HepG2 (cell line): ENCODE measurements around the gene CLEC16A. TPM values are rescaled to one million over a fixed set of nuclear protein-coding genes. Genes with fewer than 3 reads are reported as not detected.

Experiments
- ATAC-seq: fragments of 200-7000 bp; cut with Tn5 transposase; 3 replicates; pipeline ENCODE4 v1.9.1; 2020; ENCODE audit warnings: mild to moderate bottlenecking, moderate library complexity
- BruUV-seq: library from RNA; stranded (reverse); fragments of 400-500 nt; replicated peaks from 2 replicates; lab custom pipeline; 2021; lab: Mats Ljungman, UMichigan
- CTCF ChIA-PET: fragments of 300-600 bp; formaldehyde crosslinking; extraction: SDS; loops from one replicate; lab custom pipeline; 2021; ENCODE audit warnings: low total read pairs, inconsistent platforms, low intra/inter-chr PET ratio; lab: Yijun Ruan, JAX
- POLR2A ChIA-PET: fragments of 350-600 bp; sonication (Branson Sonifier 250); formaldehyde crosslinking; loops from one replicate; lab custom pipeline; 2020; ENCODE audit warnings: antibody characterized with exemption, inconsistent platforms; lab: Yijun Ruan, JAX
- DNase-seq: peaks from one replicate; pipeline ENCODE4 v3.0.0-alpha.2; 2015; ENCODE audit warnings: low spot score
- FAIRE-seq: peaks from 3 replicates; lab custom pipeline; 2011; peaks lifted over from hg19 to GRCh38; lab: Jason Lieb, UNC
- H2AFZ ChIP-seq: one replicate; pipeline ENCODE4 v1.6.1; 2011; ENCODE audit warnings: low read length, inconsistent platforms
- H3K27ac ChIP-seq: fragments of 300-600 bp; 3 replicates; pipeline ENCODE4 v1.8.0; 2011; ENCODE audit warnings: mixed run types, mild to moderate bottlenecking, mixed read lengths, low read length, inconsistent platforms; ENCODE audit not compliant: insufficient read depth; ENCODE audit errors: extremely low read length
- H3K27me3 ChIP-seq, 2 experiments: fragments of 200-600 bp in 1 of 2; 2 replicates in 1 of 2; 3 replicates in 1 of 2; pipeline versions ENCODE4 v1.6.0 to v1.8.0; 2011; ENCODE audit warnings: low read length in 2 of 2, mild to moderate bottlenecking in 2 of 2, moderate library complexity in 2 of 2, inconsistent platforms in 1 of 2; ENCODE audit not compliant: insufficient read depth in 2 of 2, control insufficient read depth in 1 of 2
- H3K36me3 ChIP-seq, 2 experiments: fragments of 200-600 bp in 1 of 2; replicated peaks in 1 of 2; 2 replicates in 1 of 2; 3 replicates in 1 of 2; pipeline versions ENCODE4 v1.5.1 to v1.8.0; 2011; ENCODE audit warnings: low read length in 2 of 2, inconsistent platforms in 1 of 2; ENCODE audit not compliant: insufficient read depth in 2 of 2, control insufficient read depth in 1 of 2
- H3K4me1 ChIP-seq: 2 replicates; pipeline ENCODE4 v1.5.1; 2012; ENCODE audit warnings: low read length, inconsistent platforms; ENCODE audit not compliant: insufficient read depth
- H3K4me2 ChIP-seq: 2 replicates; pipeline ENCODE4 v1.6.0; 2011; ENCODE audit warnings: low read depth, low read length, inconsistent platforms
- H3K4me3 ChIP-seq, 3 experiments: fragments of 200-600 bp in 1 of 3; sonication (generic), shearing (Covaris generic) in 1 of 3; replicated peaks in 1 of 3; 2 replicates each; pipeline ENCODE4 v1.5.1; 2011 to 2016; ENCODE audit warnings: low read length in 3 of 3, inconsistent platforms in 2 of 3, low read depth in 2 of 3, mild to moderate bottlenecking in 2 of 3, control low read depth in 1 of 3, mixed read lengths in 1 of 3; ENCODE audit not compliant: insufficient read depth in 1 of 3
- H3K79me2 ChIP-seq: one replicate; pipeline ENCODE4 v1.6.1; 2011; ENCODE audit warnings: low read length, inconsistent platforms; ENCODE audit not compliant: insufficient read depth
- H3K9ac ChIP-seq: 2 replicates; pipeline ENCODE4 v1.6.0; 2011; ENCODE audit warnings: mild to moderate bottlenecking, low read depth, low read length, inconsistent platforms; ENCODE audit not compliant: insufficient read depth
- H3K9me3 ChIP-seq: 2 replicates; pipeline ENCODE4 v1.5.1; 2012; ENCODE audit warnings: mild to moderate bottlenecking, low read length
- H4K20me1 ChIP-seq: 2 replicates; pipeline ENCODE4 v1.6.0; 2011; ENCODE audit warnings: inconsistent platforms, mild to moderate bottlenecking, low read length, moderate library complexity; ENCODE audit not compliant: insufficient read depth
- ATF1 ChIP-seq: IDR thresholded peaks from 2 replicates; pipeline ENCODE4 v1.6.1; 2016; ENCODE audit warnings: mild to moderate bottlenecking, control low read depth
- KDM4B ChIP-seq: sonication (generic); formaldehyde crosslinking; IDR thresholded peaks from 2 replicates; pipeline ENCODE4 v1.4.0; 2020; ENCODE audit warnings: missing genetic modification reagents
- MAFF ChIP-seq: IDR thresholded peaks from 2 replicates; pipeline ENCODE4 v1.6.1; 2011; ENCODE audit warnings: low read depth, low read length, improper control_type of control experiment
- MAFK ChIP-seq, 2 experiments: IDR thresholded peaks in 1 of 2; conservative IDR thresholded peaks in 1 of 2; 2 replicates each; pipeline ENCODE4 v1.6.1; 2011; ENCODE audit warnings: improper control_type of control experiment in 2 of 2, low read length in 2 of 2
- SMC3 ChIP-seq: IDR thresholded peaks from 2 replicates; pipeline ENCODE4 v1.6.1; 2011; ENCODE audit warnings: low read length, improper control_type of control experiment
- ZNF143 ChIP-seq: sonication (generic); formaldehyde crosslinking; IDR thresholded peaks from 2 replicates; pipeline ENCODE4 v1.4.0; 2020; ENCODE audit warnings: missing genetic modification reagents
- ZNF180 ChIP-seq: sonication (generic); formaldehyde crosslinking; IDR thresholded peaks from 2 replicates; pipeline ENCODE4 v1.4.0; 2020; ENCODE audit warnings: low read depth, missing genetic modification reagents, borderline replicate concordance
- ZNF547 ChIP-seq: sonication (generic); formaldehyde crosslinking; IDR thresholded peaks from 2 replicates; pipeline ENCODE4 v1.5.1; 2020; ENCODE audit warnings: mild to moderate bottlenecking, missing genetic modification reagents
- ZNF577 ChIP-seq: sonication (generic); formaldehyde crosslinking; IDR thresholded peaks from 2 replicates; pipeline ENCODE4 v1.4.0; 2020; ENCODE audit warnings: mild to moderate bottlenecking, low read depth, missing genetic modification reagents, borderline replicate concordance
- ZNF589 ChIP-seq: sonication (generic); formaldehyde crosslinking; conservative IDR thresholded peaks from 2 replicates; pipeline ENCODE4 v1.8.0; 2022; ENCODE audit warnings: mild to moderate bottlenecking, moderate library complexity, missing genetic modification reagents
- WGBS: methylation state at CpG from one replicate; pipeline ENCODE4 v1.1.6; 2017; ENCODE audit warnings: low lambda C conversion rate; 5-methylcytosine and 5-hydroxymethylcytosine counted together
- in situ Hi-C: cut with HindIII; loops from 2 replicates; pipeline ENCODE4 v1.10.0; 2017; ENCODE audit warnings: low pct_unique_long_range_greater_than_20kb; ENCODE audit not compliant: extremely low pct_ligation_motif_present
- intact Hi-C: fragments of 100-400 bp; cut with micrococcal nuclease; formaldehyde crosslinking; loops from one replicate; pipeline ENCODE4 v1.10.0; 2022; ENCODE audit not compliant: unreplicated experiment
- polyA plus RNA-seq, 8 experiments: library from polyadenylated mRNA; depleted of rRNA in 3 of 8; stranded (reverse) in 7 of 8; unstranded in 1 of 8; fragments of >200 nt; fragmentation: Illumina TruSeq in 4 of 8; extraction: Trizol in 4 of 8; gene quantifications; 2 replicates each; pipeline versions ENCODE4 v1.2.1 to v1.2.3, GENCODE V29; 2011 to 2016; ENCODE audit warnings: low read depth in 4 of 8, missing spikeins in 1 of 8, mixed read lengths in 1 of 8; ENCODE audit not compliant: insufficient read depth in 1 of 8
- total RNA-seq, 5 experiments: library from RNA; depleted of rRNA; stranded (reverse); fragments of >200 nt; fragmentation: Illumina TruSeq; extraction: Trizol; gene quantifications; 2 replicates each; pipeline ENCODE4 v1.2.3, GENCODE V29; 2016; ENCODE audit warnings: low read depth in 1 of 5
- TF ChIP-seq, protein P1 (sequence below): sonication (generic); formaldehyde crosslinking; IDR thresholded peaks from 2 replicates; pipeline ENCODE4 v1.8.0; 2022; ENCODE audit warnings: missing genetic modification reagents, mild to moderate bottlenecking, inconsistent platforms, borderline replicate concordance
- TF ChIP-seq, protein P2 (sequence below): sonication (generic); formaldehyde crosslinking; IDR thresholded peaks from 2 replicates; pipeline ENCODE4 v1.8.0; 2022; ENCODE audit warnings: mild to moderate bottlenecking, missing genetic modification reagents, moderate library complexity
- TF ChIP-seq, protein P3 (sequence below): sonication (generic); formaldehyde crosslinking; IDR thresholded peaks from 2 replicates; pipeline ENCODE4 v1.5.1; 2020; ENCODE audit warnings: missing genetic modification reagents, mild to moderate bottlenecking, borderline replicate concordance

The CLEC16A gene
- total and polyA plus RNA-seq, 2 of the 13 experiments (the other 11 are each of a cell fraction or from before 2014, with no cell fraction given): 8.5 to 10.3 TPM

DNA sequence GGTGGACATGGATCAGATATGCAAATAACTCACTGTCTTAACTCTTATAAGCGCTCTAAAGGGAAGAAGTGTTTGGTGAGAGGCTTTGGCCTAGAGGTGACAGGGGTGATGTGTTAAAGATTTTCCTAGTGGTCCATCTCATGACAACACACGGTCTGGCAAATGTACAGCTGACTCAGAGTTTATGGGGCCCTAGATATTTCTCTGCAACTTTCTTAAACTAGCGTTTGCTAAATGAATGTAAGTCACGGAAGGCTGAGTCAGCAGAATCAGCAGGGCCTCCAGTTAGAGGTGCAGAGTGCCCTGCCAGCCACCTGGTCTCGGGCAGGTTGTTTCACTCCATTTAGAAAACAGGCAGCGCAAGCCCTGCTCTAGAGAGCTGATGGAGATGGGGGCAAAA, 40.1 kb downstream of the CLEC16A start:
- TF ChIP-seq ZNF143 (CRISPR knock-in tag): no peak
- TF ChIP-seq MAFF: peak; percentile 99
- TF ChIP-seq MAFK (conservative IDR thresholded peaks at IDR 0.05 in 1 of 2, IDR thresholded peaks at IDR 0.05 in 1 of 2; ENCODE audit: low read length in 2 of 2): peak; percentile 99 to 100
- TF ChIP-seq, protein P1, sequence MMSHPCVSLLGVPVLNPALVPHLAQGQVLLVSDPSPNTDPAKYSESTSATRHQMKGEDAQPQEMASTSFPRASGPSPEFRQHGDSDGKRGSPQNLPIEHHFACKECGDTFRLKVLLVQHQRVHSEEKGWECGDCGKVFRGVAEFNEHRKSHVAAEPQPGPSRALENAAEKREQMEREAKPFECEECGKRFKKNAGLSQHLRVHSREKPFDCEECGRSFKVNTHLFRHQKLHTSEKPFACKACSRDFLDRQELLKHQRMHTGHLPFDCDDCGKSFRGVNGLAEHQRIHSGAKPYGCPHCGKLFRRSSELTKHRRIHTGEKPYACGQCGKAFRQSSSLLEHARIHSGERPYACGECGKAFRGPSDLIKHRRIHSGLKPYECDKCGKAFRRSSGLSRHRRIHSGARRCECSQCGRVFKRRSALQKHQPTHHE (CRISPR knock-in tag): no peak
- Histone ChIP-seq H3K36me3 (peaks cover 3 to 8% of the 10 kb centered on the region in 2 experiments; a peak in 1 of 5 replicates), H3K27ac (no peak overlapping the region), H3K79me2 (no peaks in the 10 kb centered on the region), H3K9ac (no peak overlapping the region), H3K4me3 (no peak overlapping the region), H3K27me3 (no peaks in the 10 kb centered on the region), H3K4me1 (peaks cover 14% of the 10 kb centered on the region), H3K9me3 (no peaks in the 10 kb centered on the region), H3K4me2 (no peak overlapping the region), H2AFZ (no peak overlapping the region), H4K20me1 (no peaks in the 10 kb centered on the region)
- WGBS: 96% methylated on average over 6 of the region's 6 CpGs
- ATAC-seq (no peak), DNase-seq (no peak), FAIRE-seq (no peak)
- ChIA-PET POLR2A (interaction anchor here (2.2 kb wide), 1 partner anchor 271 kb away, joined by 10 read pairs; the partner anchor contains the start of gene SOCS1), CTCF (no interaction called here)
- in situ Hi-C loops: no loop called here
- intact Hi-C loops: no loop called here
- BruUV-seq: no TSS peak

DNA sequence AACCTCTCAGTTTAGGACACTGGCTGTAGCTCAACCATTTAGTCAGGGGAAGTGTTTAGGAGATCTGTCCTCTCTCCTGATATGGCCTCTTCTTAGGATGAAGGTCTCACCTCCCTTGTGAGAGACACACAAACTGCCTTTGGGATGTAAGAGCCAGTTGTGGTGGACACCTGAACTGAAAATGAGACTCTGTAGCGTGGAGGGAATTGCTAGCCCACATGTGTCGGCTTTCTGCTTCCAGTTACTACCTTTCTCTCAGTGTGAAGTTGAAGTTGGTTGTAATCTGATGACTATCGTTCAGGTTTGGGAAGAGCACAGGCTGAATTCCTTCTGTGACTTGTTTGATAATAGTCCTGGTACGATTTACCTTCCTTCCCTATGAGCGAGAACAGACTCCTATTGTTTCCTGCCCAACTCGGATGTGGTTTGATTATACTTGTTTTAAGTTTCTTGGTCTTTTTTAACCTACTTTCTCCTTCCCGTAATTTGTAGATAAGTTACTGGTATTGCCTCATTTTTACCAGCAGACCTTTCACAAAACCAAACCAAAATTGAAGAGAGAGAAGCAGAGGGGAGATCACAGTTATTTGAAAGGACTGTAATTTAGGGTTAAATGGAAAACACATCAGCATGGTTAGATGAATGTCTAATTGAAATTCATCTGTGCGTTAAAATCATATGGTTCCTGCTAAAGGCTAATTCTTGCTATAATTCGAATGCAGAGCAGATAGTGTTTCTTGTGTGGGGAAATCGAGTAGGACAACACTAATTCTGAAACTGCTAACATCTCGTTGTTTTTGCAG, 43.2 kb downstream of the CLEC16A start:
- in situ Hi-C loops: no loop called here
- Histone ChIP-seq H4K20me1 (no peaks in the 10 kb centered on the region), H3K27ac (no peak overlapping the region), H3K36me3 (peaks cover 5 to 7% of the 10 kb centered on the region in 2 experiments; a peak in 2 of 5 replicates), H3K79me2 (no peaks in the 10 kb centered on the region), H3K4me3 (no peak overlapping the region), H3K9me3 (no peaks in the 10 kb centered on the region), H3K27me3 (no peaks in the 10 kb centered on the region), H2AFZ (no peak overlapping the region), H3K4me2 (no peak overlapping the region), H3K9ac (no peak overlapping the region), H3K4me1 (no peaks in the 10 kb centered on the region)
- DNase-seq (no peak), ATAC-seq (no peak), FAIRE-seq (peak; percentile 15)
- POLR2A ChIA-PET: no interaction called here
- intact Hi-C loops: no loop called here
- CTCF ChIA-PET: no interaction called here
- 93% methylated on average over 11 of the region's 11 CpGs for WGBS
- BruUV-seq: no TSS peak
- TF ChIP-seq, protein P2, sequence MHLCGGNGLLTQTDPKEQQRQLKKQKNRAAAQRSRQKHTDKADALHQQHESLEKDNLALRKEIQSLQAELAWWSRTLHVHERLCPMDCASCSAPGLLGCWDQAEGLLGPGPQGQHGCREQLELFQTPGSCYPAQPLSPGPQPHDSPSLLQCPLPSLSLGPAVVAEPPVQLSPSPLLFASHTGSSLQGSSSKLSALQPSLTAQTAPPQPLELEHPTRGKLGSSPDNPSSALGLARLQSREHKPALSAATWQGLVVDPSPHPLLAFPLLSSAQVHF (CRISPR knock-in tag): 0 out of 2 replicates have a peak, but pooled peaks have one; percentile 21
- TF ChIP-seq ZNF589 (CRISPR knock-in tag): no peak
- no peak for TF ChIP-seq ZNF180 (CRISPR knock-in tag)
- no peak for TF ChIP-seq KDM4B (CRISPR knock-in tag)
- TF ChIP-seq, protein P3, sequence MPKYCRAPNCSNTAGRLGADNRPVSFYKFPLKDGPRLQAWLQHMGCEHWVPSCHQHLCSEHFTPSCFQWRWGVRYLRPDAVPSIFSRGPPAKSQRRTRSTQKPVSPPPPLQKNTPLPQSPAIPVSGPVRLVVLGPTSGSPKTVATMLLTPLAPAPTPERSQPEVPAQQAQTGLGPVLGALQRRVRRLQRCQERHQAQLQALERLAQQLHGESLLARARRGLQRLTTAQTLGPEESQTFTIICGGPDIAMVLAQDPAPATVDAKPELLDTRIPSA: no peak
- TF ChIP-seq ZNF577 (CRISPR knock-in tag): no peak
- TF ChIP-seq SMC3: no peak
- 0 out of 2 replicates have a peak, but pooled peaks have one; percentile 13 for TF ChIP-seq ATF1 (CRISPR knock-in tag)
- TF ChIP-seq ZNF547: no peak
